ENCODE data around the gene SGMS2.

Gene SGMS2

GRCh38 chr4:107809210-107809609, 15.5 kb upstream of the SGMS2 start:
- Histone ChIP-seq H3K27ac (no peak overlapping the region), H3K4me3 (no peak overlapping the region)
- TF ChIP-seq CTCF (IDR thresholded peaks at IDR 0.05): no peak
- no peak for DNase-seq (ENCODE audit: low spot score)

- TF ChIP-seq CTCF (IDR thresholded peaks at IDR 0.05): no peak
- Histone ChIP-seq H3K27ac (no peak overlapping the region), H3K4me3 (no peak overlapping the region)
- no peak for DNase-seq (ENCODE audit: low spot score)
Measured at GRCh38 chr4:107814758-107815157, 10.0 kb upstream of the SGMS2 start.

DNA sequence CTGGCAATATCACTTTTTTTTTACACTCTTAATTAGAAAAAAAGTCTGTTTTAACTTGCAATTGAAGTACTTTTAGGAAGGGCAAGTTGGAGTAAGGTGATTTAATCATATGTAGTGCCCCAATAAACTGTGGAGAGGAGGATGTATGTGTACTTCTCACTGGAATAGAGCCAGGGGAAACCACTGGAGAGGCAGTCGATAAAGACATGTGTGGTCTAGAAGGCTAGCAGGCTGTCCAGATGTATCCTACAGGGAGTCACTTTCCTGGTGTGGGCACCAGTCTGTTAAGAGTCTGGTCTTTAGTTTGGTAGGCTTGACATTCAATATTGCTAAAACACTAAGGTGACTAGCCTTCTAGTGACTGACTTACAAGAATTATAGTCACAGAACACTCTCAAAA, 9.6 kb upstream of the SGMS2 start:
- Histone ChIP-seq H3K27ac (no peak overlapping the region), H3K4me3 (no peak overlapping the region)
- no peak for TF ChIP-seq CTCF (IDR thresholded peaks at IDR 0.05)
- DNase-seq (ENCODE audit: low spot score): no peak

- no peak overlapping the region for H3K27ac ChIP-seq
- DNase-seq (ENCODE audit: low spot score): no peak
- no peak for TF ChIP-seq CTCF (IDR thresholded peaks at IDR 0.05)
- no peak overlapping the region for H3K4me3 ChIP-seq
Measured at GRCh38 chr4:107818301-107818910, 6.3 kb upstream of the SGMS2 start.

GRCh38 chr4:107823870-107824349, 822 bp upstream of the SGMS2 start:
- H3K27ac ChIP-seq: peak overlapping the region; percentile 77 to 97
- TF ChIP-seq CTCF (IDR thresholded peaks at IDR 0.05): no peak
- H3K4me3 ChIP-seq: peak overlapping the region; percentile 95
- DNase-seq (ENCODE audit: low spot score): no peak

DNA sequence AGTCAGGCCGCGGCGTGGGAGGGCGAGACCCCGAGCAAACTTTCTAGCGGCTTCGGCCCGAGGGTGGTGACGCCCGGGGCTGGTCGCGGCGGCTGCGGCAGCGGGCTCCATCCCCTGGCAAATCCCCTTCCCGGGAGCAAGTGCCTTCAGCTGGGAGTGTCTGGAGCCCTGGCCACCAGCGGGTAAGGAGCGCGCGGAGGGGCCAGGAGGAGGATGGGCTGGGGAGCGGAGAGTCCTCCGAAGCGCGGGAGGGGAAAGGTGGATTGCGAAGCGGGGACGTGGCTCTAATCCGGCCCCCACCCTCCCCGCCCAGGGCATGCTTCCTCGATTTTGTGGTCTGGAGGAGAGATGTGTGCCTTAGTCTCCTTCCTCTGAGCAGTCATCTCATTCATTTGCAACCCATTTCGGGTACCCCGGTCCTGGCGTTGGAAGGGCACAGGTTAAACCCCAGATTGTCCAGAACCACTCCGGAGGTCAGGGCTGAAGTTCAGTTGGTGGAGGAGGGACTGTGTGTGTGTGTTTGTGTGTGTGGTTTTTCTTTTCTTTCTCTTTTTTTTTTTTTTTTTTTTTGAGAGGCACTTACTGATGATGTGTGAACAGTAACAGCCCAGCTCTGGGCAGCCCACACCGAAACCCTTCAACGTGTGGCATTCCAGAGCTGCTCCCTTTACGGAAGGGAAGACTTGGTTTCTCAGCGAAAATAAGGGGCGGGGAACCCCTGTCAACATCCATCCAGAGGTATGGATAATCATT, 516 bp downstream of the SGMS2 start:
- peak overlapping the region; percentile 77 to 97 for H3K27ac ChIP-seq
- H3K4me3 ChIP-seq: peak overlapping the region; percentile 95
- TF ChIP-seq CTCF (IDR thresholded peaks at IDR 0.05): no peak
- DNase-seq (ENCODE audit: low spot score): no peak

Measured in coronary artery (tissue), 2 donors.